Bronchial epithelial cell (primary cell): ENCODE data around the gene APBB2. TPM values are rescaled to one million over a fixed set of nuclear protein-coding genes. Genes with fewer than 3 reads are reported as not detected.

Source experiments
- DNase-seq: peaks from one replicate; pipeline ENCODE4 v3.0.0-alpha.2; 2010; ENCODE audit warnings: low read depth
- FAIRE-seq: peaks from 2 replicates; lab custom pipeline; 2011; peaks lifted over from hg19 to GRCh38; lab: Jason Lieb, UNC
- H3K27me3 ChIP-seq: 2 replicates; pipeline ENCODE4 v1.5.1; 2011; ENCODE audit warnings: low read length; ENCODE audit not compliant: control insufficient read depth, insufficient read depth
- H3K36me3 ChIP-seq: 2 replicates; pipeline ENCODE4 v1.5.1; 2011; ENCODE audit warnings: low read length; ENCODE audit not compliant: control insufficient read depth, insufficient read depth
- H3K4me3 ChIP-seq: 2 replicates; pipeline ENCODE4 v1.5.1; 2011; ENCODE audit warnings: mild to moderate bottlenecking, low read depth, low read length, control low read depth
- total RNA-seq: library from RNA; depleted of rRNA; stranded (reverse); fragments of >200 nt; gene quantifications from 2 replicates; pipeline ENCODE4 v1.2.1, GENCODE V29; 2014
- TF ChIP-seq, protein P1 (sequence below): IDR thresholded peaks from 2 replicates; pipeline ENCODE4 v1.5.1; 2011; ENCODE audit warnings: mild to moderate bottlenecking, moderate library complexity, low read length, control low read depth, inconsistent platforms; ENCODE audit not compliant: insufficient read depth, severe bottlenecking

Gene APBB2
- total RNA-seq, 1 donor from 2014 or later = 39.2 TPM

DNA sequence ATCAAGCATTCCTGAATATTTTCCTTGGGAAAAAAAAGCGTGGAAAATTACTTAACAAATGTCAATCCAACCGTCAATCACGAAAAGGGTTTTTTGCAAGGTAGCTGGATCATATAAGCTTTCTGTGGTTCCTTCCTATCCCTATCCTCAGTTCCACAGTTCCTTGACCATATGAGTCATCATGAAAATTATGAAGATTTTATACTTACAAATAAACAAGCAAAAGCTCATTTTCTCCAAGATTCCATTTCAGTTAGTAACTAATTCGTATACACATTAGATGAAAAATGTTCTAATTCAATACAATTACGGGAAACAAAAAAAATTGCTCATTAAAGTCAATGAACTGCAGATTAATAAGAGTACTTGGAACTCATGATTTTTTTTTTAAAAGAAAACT is 235.8 kb downstream of the APBB2 start:
- H3K36me3 ChIP-seq = no peaks in the 10 kb centered on the region
- DNase-seq (no peak), FAIRE-seq (no peak)
- H3K4me3 ChIP-seq = no peak overlapping the region
- TF ChIP-seq, protein P1, sequence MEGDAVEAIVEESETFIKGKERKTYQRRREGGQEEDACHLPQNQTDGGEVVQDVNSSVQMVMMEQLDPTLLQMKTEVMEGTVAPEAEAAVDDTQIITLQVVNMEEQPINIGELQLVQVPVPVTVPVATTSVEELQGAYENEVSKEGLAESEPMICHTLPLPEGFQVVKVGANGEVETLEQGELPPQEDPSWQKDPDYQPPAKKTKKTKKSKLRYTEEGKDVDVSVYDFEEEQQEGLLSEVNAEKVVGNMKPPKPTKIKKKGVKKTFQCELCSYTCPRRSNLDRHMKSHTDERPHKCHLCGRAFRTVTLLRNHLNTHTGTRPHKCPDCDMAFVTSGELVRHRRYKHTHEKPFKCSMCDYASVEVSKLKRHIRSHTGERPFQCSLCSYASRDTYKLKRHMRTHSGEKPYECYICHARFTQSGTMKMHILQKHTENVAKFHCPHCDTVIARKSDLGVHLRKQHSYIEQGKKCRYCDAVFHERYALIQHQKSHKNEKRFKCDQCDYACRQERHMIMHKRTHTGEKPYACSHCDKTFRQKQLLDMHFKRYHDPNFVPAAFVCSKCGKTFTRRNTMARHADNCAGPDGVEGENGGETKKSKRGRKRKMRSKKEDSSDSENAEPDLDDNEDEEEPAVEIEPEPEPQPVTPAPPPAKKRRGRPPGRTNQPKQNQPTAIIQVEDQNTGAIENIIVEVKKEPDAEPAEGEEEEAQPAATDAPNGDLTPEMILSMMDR = no peak
- H3K27me3 ChIP-seq = no peaks in the 10 kb centered on the region

DNA sequence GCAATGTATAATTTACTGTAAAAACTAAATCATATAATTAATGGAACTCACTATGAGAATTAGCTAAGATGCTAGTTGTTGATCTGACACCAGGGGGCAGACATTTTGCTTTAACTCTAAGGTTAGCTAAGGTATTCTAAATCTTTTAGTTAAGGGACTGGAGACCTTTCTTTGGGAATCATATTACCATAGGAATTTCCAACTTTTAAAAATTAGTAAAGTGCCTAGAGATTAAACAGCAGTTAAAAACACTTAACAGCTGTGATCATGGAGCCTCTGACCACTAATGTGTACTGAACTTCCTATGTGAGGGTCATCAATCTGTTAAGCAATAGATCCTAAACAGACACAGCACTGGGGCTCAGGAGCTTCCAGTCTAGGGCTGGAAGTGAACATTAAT is 238.0 kb downstream of the APBB2 start:
- DNase-seq = peak; percentile 64
- H3K4me3 ChIP-seq = no peak overlapping the region
- H3K36me3 ChIP-seq = no peaks in the 10 kb centered on the region
- no peak for FAIRE-seq
- TF ChIP-seq, protein P1 = peak; percentile 23
- no peaks in the 10 kb centered on the region for H3K27me3 ChIP-seq

DNA sequence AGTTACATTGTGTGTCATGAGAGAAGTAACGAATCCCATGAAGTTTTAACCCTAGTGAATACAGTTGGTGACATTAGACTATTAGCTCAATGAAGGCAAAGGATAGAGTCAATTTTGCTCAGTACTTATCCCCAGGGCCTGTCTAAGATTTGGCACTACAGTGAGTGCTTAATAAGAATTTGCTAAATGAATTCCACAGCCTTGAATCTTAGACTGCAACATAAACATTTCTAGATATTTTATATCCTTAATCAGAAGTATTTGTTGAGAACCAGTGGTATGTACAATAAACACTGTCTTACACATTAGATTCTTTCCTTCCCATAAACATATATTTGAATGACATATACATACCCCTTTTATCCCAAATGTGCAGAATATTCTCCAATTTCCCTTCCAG is 241.6 kb downstream of the APBB2 start:
- DNase-seq (no peak), FAIRE-seq (no peak)
- Histone ChIP-seq H3K36me3 (peaks cover 3% of the 10 kb centered on the region), H3K4me3 (no peak overlapping the region), H3K27me3 (no peaks in the 10 kb centered on the region)
- TF ChIP-seq, protein P1 = no peak

DNA sequence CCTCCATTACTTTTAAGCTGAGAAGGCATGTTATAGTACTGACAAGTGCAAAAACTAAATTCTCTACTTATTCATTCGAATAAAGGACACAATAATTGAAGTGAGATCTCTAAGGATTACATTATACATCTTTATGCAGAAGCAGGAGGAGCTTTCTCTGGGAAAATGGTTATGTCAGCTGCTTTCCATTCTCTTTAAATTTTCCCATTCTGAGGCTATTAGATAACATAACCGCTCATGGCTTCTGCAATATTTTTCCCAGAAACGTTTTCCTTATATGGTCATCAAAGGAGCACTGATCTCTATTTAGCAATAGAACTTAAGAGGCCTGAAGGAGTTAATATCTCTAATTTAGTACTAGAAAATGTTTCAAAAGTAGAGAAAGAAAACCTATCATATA is 243.0 kb downstream of the APBB2 start:
- no peak for DNase-seq
- TF ChIP-seq, protein P1 = no peak
- Histone ChIP-seq H3K4me3 (no peak overlapping the region), H3K36me3 (peaks cover 3% of the 10 kb centered on the region), H3K27me3 (no peaks in the 10 kb centered on the region)
- no peak for FAIRE-seq

DNA sequence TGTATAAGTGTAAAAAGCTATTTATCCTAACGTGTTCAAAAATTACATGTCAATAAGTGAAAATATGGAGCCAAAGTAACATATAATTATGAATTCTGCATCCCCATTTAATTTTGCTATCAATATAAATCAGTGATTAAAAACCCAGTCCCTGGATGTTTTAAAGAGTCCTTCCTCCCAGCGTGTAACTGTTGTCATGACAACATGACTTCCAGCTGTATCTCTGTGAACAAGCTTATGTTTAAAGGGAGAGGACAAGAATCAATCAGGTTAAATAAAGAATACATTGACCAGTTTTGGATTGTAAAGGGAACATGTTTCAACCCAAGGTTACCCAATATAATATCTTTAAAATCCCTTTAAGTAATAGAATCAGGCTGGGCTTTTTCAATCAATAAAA is 244.8 kb downstream of the APBB2 start:
- DNase-seq (no peak), FAIRE-seq (no peak)
- TF ChIP-seq, protein P1 = no peak
- peaks cover 3% of the 10 kb centered on the region for H3K36me3 ChIP-seq
- H3K4me3 ChIP-seq = no peak overlapping the region
- no peaks in the 10 kb centered on the region for H3K27me3 ChIP-seq

DNA sequence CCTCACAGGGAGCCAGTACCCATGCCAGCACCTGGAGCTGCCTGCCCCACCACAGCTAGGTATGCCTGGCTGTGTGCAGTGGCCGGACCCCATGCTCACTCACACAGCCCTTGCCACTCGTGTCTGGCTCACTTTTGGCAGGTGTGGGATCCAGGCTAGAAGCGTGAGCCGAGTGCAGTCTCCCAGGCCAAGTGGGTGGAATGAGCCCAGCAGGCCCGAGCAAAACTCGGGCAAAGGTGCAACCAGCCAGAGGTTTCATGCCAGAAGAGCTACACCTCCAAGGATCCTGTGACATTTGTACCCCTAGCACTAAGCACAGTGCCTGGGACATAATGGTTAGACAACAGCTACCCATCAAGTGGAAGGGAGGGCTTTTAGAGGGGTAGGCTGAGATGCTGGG is 246.8 kb downstream of the APBB2 start:
- H3K36me3 ChIP-seq = peaks cover 3% of the 10 kb centered on the region
- no peaks in the 10 kb centered on the region for H3K27me3 ChIP-seq
- FAIRE-seq (no peak), DNase-seq (no peak)
- no peak overlapping the region for H3K4me3 ChIP-seq
- TF ChIP-seq, protein P1 = no peak
